Tibial artery (tissue), 4 donors: Measurements from ENCODE around the gene CEP126.

Source experiments
- DNase-seq, 2 donors: peaks; one replicate each; pipeline ENCODE4 v3.0.0-alpha.2; 2019
- H3K27ac ChIP-seq, 2 donors: fragments of 200-600 bp; sonication (generic) in 1 of 2; 1 replicate in 1 of 2; 2 replicates in 1 of 2; pipeline ENCODE4 v1.5.1; 2018 to 2019; ENCODE audit warnings: mild to moderate bottlenecking in 1 of 2
- H3K27me3 ChIP-seq, 2 donors: fragments of 200-600 bp; sonication (generic) in 1 of 2; one replicate each; pipeline versions ENCODE4 v1.5.1 to v1.6.0; 2016 to 2019
- H3K36me3 ChIP-seq, 3 donors: fragments of 200-600 bp; sonication (generic) in 2 of 3; one replicate each; pipeline ENCODE4 v1.5.1; 2016 to 2019; ENCODE audit warnings: mild to moderate bottlenecking in 2 of 3
- H3K4me1 ChIP-seq, 4 donors: fragments of 200-600 bp; sonication (generic) in 2 of 4; 1 replicate in 3 of 4; 2 replicates in 1 of 4; pipeline ENCODE4 v1.5.1; 2016 to 2019
- H3K4me3 ChIP-seq, 2 donors: fragments of 200-600 bp; sonication (generic) in 1 of 2; 1 replicate in 1 of 2; 2 replicates in 1 of 2; pipeline ENCODE4 v1.5.1; 2018 to 2019; ENCODE audit warnings: mild to moderate bottlenecking in 2 of 2
- H3K9me3 ChIP-seq, 3 donors: fragments of 200-600 bp; sonication (generic) in 1 of 3; one replicate each; pipeline ENCODE4 v1.5.1; 2016 to 2019
- CTCF ChIP-seq, 2 experiments: fragments of 200-600 bp in 1 of 2; fragments of 450-650 bp in 1 of 2; IDR thresholded peaks; one replicate each; pipeline ENCODE4 v1.5.1; 2017 to 2019; ENCODE audit warnings: antibody characterized with exemption in 2 of 2, mild to moderate bottlenecking in 1 of 2, moderate library complexity in 1 of 2
- intact Hi-C: fragments of 100-400 bp; cut with DNase I; formaldehyde crosslinking; loops from one replicate; pipeline ENCODE4 v1.15.0; 2023; ENCODE audit warnings: low total_unique reads

The CEP126 gene

GRCh38 chr11:102012946-102013345 is 98.1 kb downstream of the CEP126 start:
- no peaks in the 10 kb centered on the region for H3K36me3 ChIP-seq
- TF ChIP-seq CTCF (IDR thresholded peaks at IDR 0.05), result no peak
- H3K27ac ChIP-seq, result no peak overlapping the region
- intact Hi-C loops, result no loop called here
- no peaks in the 10 kb centered on the region for H3K9me3 ChIP-seq
- H3K4me3 ChIP-seq, result no peak overlapping the region
- no peaks in the 10 kb centered on the region for H3K27me3 ChIP-seq
- peaks cover 0 to 18% (median 9%) of the 10 kb centered on the region in 4 donors for H3K4me1 ChIP-seq
- no peak for DNase-seq

DNA sequence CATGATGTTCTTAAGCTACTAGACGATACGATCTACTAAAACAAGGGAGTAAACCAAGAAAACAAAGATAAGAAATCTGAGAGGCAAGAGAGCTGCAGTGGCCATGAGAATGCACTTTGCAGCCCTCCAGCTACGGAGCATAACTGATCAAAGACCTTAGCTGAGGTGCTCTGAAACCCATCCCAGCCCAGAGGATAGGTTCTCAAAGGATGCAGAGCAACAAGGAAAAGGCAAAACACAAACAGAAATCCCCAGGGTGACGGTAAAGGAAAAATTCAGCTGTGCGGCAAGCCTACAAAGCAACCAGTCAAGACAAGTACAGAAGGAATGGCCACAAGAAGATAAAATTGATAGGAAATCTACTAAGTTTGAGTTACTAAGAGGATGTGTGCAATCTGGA is 99.9 kb downstream of the CEP126 start:
- Histone ChIP-seq H3K9me3 (no peaks in the 10 kb centered on the region), H3K27me3 (no peaks in the 10 kb centered on the region), H3K4me3 (no peak overlapping the region), H3K4me1 (peaks cover 0 to 18% (median 9%) of the 10 kb centered on the region in 4 donors), H3K36me3 (no peaks in the 10 kb centered on the region), H3K27ac (no peak overlapping the region)
- TF ChIP-seq CTCF (IDR thresholded peaks at IDR 0.05), result no peak
- no peak for DNase-seq
- intact Hi-C loops, result no loop called here

GRCh38 chr11:102017026-102017425 is 102.2 kb downstream of the CEP126 start:
- Histone ChIP-seq H3K27ac (no peak overlapping the region), H3K4me3 (no peak overlapping the region), H3K4me1 (peaks cover 0 to 3% (median 1%) of the 10 kb centered on the region in 4 donors), H3K27me3 (no peaks in the 10 kb centered on the region), H3K9me3 (no peaks in the 10 kb centered on the region), H3K36me3 (no peaks in the 10 kb centered on the region)
- DNase-seq, result no peak
- TF ChIP-seq CTCF (IDR thresholded peaks at IDR 0.05), result no peak
- intact Hi-C loops, result no loop called here

- Histone ChIP-seq H3K4me1 (no peaks in the 10 kb centered on the region), H3K27ac (no peak overlapping the region), H3K4me3 (no peak overlapping the region), H3K9me3 (no peaks in the 10 kb centered on the region), H3K36me3 (no peaks in the 10 kb centered on the region), H3K27me3 (no peaks in the 10 kb centered on the region)
- no peak for TF ChIP-seq CTCF (IDR thresholded peaks at IDR 0.05)
- intact Hi-C loops, result no loop called here
- no peak for DNase-seq
These were observed 111.4 kb downstream of the CEP126 start for GRCh38 chr11:102026217-102026616.

- no peak overlapping the region for H3K4me3 ChIP-seq
- DNase-seq, result no peak
- no peaks in the 10 kb centered on the region for H3K27me3 ChIP-seq
- no peak for TF ChIP-seq CTCF (IDR thresholded peaks at IDR 0.05)
- H3K36me3 ChIP-seq, result no peaks in the 10 kb centered on the region
- no peak overlapping the region for H3K27ac ChIP-seq
- H3K9me3 ChIP-seq, result no peaks in the 10 kb centered on the region
- intact Hi-C loops, result no loop called here
- no peaks in the 10 kb centered on the region for H3K4me1 ChIP-seq
These were observed 112.1 kb downstream of the CEP126 start for GRCh38 chr11:102026959-102027358.

DNA sequence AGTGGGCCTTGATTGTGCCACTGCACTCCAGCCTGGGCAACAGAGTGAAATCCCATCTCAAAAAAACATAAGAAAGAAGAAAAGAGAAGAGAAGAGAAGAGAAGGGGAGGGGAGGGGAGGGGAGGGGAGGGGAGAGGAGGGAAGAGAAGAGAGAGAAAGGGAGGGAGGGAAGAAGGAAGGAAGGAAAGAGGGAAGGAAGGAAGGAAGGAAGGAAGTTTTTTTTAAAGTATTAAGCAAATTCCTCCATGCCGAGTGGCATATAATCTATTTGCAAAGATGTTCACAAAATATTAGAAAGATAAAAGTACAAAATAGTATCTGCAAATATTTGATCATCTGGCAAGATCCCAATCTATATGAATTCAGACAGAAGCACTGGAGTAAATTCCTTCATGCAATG is 121.9 kb downstream of the CEP126 start:
- DNase-seq, result no peak
- H3K4me3 ChIP-seq, result no peak overlapping the region
- no peaks in the 10 kb centered on the region for H3K27me3 ChIP-seq
- no peaks in the 10 kb centered on the region for H3K36me3 ChIP-seq
- intact Hi-C loops, result loop anchor here (5.0 kb wide), 1 partner anchor 434 kb away; no protein-coding TSS in a partner anchor
- H3K9me3 ChIP-seq, result no peaks in the 10 kb centered on the region
- TF ChIP-seq CTCF (IDR thresholded peaks at IDR 0.05), result no peak
- H3K27ac ChIP-seq, result no peak overlapping the region
- no peaks in the 10 kb centered on the region for H3K4me1 ChIP-seq
